Stimulated activated CD4-positive, alpha-beta T cell treated with anti-CD3 and anti-CD28 coated beads, Interleukin-12 subunit alpha, Interleukin-12 subunit beta, amount 100 ng/mL, for 48 hours (primary cell): ENCODE measurements around the gene MYH15.

ENCODE experiments used
- DNase-seq, 3 donors: peaks; one replicate each; pipeline ENCODE4 v3.0.0-alpha.2; 2020; ENCODE audit warnings: low read depth in 2 of 3, low spot score in 1 of 3

Gene MYH15

GRCh38 chr3:108416111-108416869, 94.1 kb downstream of the MYH15 start:
- peak in 1 of 3 donors; percentile 4 for DNase-seq

DNA sequence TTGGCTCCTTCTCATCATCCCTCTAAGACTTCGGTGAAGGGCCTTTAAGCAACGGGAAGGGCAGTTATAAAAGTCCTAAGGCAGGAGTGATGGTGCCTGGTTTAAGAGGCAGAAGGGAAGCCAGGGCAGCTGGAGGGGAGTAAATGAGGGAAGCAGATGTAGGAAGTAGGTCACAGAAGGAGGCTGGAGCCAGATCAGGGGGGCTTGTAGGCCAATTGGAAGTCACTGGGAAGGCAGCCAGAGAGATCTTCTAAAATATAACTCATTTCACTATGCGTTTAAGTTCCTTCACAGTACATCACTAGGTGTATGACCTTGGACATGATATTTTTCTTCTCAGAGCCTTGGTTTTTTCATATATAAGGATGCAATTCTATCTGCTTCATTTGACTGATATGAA, 94.7 kb downstream of the MYH15 start:
- no peak for DNase-seq

- no peak for DNase-seq
These were observed 96.4 kb downstream of the MYH15 start for GRCh38 chr3:108414007-108414406.

- no peak for DNase-seq
These were observed 98.2 kb downstream of the MYH15 start for GRCh38 chr3:108412121-108412750.

DNA sequence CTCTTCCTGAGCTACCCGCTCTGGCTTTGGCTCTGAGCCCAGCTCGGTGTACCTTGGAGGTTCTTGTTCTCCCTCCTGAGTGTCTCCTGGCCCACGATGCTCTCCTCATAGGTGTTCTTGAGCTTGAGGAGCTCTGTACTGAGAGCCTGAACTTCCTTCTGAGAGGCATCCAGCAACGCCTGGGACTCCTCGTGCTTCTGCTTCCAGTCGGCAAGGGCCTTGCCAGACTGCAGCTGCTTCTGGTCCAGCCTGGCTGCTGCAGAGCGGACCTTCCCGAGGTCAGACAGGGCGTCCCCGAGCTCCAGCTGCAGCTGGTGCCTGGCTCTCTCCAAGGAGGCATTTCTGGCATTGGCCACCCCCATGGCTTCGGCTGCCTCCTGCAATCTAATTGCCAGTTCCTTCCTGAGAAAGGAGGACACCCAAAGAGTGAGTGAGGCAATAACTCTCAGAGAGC, 99.8 kb downstream of the MYH15 start:
- DNase-seq: no peak

GRCh38 chr3:108409800-108410178, 100.6 kb downstream of the MYH15 start:
- no peak for DNase-seq

GRCh38 chr3:108408883-108409799, 101.3 kb downstream of the MYH15 start:
- DNase-seq: no peak

GRCh38 chr3:108407886-108408285, 102.5 kb downstream of the MYH15 start:
- no peak for DNase-seq

- peak in 1 of 3 donors; percentile 25 for DNase-seq
These were observed 103.7 kb downstream of the MYH15 start for GRCh38 chr3:108406661-108407206.

DNA sequence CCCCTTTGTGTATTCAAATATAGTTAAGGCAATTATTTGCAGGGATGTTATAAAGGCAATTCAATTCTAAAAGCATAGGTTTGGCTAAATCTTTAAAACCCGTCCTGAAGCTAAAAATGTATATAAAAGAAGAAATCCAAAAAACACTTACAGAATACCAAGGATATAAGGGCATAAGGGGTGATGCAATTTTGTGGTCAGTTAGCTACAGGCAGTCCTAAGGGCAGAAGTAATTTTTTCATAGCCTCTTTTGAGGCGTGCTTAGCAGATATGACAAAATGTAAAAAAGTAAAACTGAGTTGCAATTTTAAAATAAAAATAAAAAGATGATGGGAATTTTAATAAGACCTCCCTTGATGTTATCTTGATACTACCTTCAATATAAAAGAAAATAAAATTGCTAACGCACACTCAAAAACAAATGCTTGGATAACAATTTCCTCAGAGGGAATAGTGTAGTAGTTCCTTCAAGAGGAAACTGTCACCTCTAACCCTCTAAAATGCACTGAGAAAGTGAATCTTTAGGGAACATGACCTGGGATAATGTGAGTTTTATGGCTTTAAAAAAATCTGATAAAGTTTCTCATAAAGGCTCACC, 104.2 kb downstream of the MYH15 start:
- DNase-seq: no peak

GRCh38 chr3:108404368-108404767, 106.0 kb downstream of the MYH15 start:
- no peak for DNase-seq

DNA sequence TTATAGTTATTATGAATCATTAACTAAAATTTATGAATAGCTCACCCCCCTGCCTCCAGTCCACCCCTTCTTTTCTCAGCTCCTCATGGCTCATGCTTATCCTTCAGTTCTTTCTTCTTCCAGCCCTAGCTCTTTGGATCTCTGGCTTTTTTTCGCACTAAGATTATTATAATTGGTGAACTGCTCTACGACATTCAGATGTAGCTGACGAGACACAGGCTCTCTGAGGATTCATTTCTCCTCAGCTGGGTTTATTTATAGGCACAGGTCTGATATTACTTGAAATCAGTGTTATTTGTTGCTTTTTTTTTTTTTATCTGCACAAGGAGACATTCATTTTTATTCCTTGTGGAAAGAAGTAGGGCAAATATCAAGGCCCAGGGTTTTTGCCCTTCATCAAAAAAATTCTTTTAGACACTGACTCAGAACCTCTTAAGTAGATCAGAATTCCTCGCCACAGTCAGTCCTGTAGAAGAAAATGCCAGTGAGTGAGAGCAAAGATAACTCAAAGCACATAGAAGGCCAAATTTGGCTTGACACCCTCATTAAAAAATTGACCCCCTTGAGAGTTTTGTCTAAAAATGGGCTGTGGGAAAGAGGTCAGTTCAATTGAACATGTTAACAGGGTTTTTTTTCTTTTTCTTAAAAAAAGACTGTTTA, 106.6 kb downstream of the MYH15 start:
- no peak for DNase-seq

DNA sequence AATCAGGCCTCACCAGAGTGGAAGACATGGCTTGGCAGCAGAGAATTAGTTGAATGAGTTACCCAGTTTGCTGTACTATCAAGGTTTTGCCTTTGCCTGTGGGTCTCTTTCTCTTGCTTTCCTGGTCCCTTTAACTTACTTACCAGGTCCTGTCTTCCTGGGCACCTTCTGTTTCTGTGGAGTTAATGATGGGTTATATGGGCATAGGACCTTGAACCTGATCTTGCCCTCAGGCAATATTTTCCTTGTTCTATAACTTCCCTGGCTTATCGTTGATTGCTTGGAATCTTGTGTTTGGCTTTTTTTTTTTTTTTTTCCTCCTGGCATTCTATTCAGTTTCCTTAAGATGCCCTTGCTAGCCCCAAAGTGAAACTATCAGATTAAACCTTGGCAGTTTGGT, 107.2 kb downstream of the MYH15 start:
- no peak for DNase-seq

GRCh38 chr3:108401836-108402235, 108.6 kb downstream of the MYH15 start:
- no peak for DNase-seq

- DNase-seq: no peak
These were observed 111.9 kb downstream of the MYH15 start for GRCh38 chr3:108398510-108398909.

GRCh38 chr3:108396336-108396735, 114.1 kb downstream of the MYH15 start:
- no peak for DNase-seq

DNA sequence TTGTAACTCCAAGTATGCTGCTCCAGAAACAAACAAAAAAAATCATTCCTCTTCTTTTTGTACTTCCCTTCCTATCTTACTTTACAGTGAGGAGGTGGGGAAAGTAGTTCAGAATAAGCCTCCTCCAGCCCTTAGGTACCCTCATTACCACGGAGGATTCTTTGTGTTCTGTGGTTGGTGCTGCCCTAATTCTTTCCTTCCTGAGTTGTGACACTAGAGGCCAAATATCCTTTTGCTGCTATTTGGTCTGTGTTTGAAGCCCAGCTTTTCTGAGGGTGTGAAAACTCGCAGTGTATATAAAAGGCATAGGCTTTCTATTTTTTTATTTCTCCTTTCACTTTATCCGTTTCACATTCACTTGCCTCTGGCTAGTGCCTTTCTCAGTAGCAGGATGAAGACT, 115.8 kb downstream of the MYH15 start:
- no peak for DNase-seq

DNA sequence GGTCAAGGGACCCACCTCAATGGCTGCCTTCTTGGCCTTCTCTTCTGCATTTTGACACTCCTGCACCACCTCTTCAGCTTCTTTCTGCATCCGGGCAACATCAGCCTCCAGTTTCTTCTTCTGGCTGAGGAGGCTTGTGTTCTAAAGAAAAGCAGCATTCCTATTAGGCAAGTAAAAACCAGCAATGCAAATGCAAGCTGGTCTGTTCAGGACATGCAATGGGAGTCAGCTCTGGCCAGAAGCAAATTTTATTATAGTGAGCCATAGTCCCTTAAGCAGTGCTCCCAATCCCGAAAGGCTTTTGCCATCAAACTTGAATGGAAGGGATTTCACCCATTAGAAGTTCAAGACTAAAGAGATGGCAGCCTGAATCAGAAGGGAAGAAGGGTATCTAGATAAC, 116.4 kb downstream of the MYH15 start:
- no peak for DNase-seq

DNA sequence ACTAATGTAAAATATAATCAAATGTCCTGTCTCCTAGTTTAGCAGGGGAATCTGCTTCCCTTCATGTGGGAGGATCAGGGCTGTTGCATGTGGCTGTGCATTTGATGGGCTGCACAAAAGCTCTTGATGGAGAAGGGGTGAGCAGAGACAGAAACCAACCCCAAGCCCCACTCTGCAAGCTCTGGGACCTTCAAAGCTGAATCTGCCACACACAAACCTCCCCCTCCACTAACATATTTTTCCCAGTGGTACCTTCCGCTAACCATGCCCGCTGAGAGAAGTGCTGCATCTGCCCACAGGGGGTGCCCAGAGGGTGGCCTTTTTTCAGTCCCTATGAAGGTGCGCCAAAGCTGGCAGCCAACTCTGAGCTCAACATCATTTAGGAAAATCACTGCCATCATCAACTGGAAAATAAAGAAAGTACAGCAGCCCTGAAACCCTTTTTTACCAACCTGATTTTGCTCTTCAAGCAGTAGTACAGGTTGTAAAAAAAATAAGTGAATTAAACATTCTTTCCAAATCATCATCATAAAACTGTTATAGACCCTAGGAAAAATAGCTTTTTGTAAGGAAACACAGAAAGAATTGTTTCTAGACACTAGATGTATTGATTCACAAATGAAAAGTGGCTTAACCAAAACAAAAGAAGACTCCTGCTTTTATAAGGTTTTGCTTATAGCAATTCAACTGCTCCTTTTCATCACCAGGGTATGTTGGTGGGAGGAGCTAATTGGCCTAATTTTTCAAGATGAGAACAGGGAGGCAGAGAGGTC, 117.1 kb downstream of the MYH15 start:
- no peak for DNase-seq
